ENCODE measurements around the gene OSBPL2.

Gene OSBPL2

DNA sequence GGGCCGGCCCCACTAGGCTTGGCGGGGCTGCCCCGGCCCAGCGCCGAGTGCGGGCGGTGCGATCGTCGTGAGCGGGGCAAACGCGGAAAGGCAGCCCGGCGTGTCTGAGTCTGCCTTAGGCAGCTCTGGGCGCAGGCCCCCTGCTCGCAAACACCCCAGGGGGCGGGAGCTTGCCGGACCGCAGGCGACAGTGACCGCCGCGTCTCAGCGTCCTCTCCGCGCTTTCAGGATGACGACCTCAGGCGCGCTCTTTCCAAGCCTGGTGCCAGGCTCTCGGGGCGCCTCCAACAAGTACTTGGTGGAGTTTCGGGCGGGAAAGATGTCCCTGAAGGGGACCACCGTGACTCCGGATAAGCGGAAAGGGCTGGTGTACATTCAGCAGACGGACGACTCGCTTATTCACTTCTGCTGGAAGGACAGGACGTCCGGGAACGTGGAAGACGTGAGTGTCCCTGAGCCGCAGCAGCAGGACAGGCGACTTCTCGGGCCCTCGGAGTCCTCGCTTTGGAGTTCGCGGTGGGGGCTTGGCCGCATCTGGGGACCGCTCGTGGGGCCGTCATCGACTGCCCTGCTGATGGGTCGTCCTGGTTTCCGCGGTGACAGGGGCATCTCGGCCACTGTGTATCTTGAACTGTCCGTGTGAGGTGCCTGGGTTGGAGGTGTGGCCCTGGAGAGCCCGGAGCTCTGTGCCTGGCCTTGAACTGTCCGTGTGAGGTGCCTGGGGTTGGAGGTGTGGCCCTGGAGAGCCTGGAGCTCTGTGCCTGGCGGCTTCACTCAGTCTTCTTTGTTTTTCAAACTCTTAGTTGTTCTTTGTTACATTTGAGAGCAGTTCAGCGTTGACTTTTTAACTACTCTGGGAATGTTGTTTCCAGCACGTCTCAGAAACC is 65.3 kb downstream of the OSBPL2 start:
- DNase-seq, result no peak

DNA sequence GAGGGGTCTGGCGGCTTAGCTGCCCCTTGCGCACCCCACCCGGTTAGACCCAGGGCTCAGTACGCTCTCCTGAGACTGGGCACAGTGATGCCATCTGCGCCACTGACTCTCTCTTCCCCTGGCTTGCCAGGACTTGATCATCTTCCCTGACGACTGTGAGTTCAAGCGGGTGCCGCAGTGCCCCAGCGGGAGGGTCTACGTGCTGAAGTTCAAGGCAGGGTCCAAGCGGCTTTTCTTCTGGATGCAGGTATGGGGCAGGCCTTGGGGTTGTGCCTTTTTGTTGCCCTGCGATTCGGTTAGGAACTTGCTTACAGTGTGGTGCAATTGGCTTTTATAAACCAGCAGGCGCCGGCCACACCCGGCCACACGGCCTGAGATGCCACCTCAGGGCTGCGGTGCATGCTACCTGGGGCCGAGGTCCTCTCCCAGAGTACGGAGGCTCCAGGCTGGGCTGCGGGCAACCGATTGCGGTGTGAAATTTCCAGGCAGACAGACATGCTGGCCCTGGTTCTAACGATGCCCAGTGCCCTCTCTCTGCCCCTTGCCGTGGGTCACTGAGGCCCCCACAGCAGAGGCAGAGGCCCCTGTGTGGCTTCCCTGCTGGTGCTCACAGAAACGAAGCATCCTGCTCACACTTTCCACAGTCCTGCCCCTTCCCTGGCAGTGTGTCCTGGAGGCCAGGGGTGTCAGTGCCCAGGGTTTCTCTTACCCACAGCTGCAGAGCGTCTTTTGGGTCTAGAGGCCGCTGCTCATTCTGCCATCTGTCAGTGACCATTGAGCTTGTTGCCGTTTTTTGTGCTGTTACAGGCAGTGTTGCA is 66.2 kb downstream of the OSBPL2 start:
- DNase-seq, result no peak

DNA sequence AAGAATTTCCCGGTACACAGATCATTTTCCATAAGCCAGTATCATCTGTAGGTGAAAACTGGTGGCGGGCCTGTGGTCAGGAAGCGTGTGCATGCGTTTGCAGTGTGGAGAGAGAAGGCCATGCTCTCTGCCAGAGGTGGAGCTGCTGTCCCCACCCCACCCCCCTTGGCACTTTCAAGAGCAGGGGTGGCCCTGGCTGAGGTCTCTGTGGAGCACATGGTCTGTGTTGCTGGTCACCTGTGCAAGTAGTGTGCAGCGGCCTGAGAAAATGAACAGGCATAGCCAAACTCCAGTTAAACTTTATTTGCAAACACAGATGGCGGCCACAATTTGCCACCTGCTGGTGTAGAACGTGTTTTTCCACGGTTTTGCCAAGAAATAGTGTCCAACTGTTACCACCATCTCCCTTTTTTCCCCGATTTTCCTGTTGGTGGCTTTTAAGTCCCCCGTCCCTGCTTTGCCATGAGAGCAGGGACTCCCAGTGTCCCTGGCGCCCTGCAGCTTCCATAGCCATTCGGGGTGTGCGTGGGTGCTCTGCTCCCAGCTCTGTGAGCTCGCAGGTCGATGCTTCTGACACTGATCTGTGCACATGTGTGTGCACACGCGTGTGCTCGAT is 66.9 kb downstream of the OSBPL2 start:
- DNase-seq, result no peak

DNA sequence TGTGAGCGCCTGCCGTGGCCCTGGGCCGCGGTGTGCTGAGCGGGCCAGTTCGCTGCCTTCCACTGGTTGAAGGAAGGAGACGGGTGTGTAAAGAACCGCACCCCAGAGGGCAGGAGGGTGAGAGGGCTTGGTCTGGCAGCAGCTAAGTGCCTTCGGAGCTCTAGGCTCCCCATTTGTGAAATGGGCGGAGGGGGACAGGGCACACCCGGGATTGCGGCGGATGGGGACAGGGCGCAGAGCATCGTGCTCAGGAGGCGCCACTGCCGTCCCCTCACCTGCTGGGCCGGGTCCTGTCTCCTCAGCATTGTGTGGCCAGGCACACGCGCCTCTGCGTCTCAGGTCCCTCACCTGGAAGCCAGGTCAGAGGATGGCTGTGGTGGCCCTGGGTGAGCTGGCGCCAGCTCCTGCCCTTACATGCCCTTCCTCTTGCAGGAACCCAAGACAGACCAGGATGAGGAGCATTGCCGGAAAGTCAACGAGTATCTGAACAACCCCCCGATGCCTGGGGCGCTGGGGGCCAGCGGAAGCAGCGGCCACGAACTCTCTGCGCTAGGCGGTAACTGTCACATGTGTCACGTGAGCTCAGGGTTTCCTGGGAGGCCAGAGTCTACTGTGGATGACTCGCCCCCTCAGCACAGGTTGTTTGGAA is 67.6 kb downstream of the OSBPL2 start:
- DNase-seq, result no peak

DNA sequence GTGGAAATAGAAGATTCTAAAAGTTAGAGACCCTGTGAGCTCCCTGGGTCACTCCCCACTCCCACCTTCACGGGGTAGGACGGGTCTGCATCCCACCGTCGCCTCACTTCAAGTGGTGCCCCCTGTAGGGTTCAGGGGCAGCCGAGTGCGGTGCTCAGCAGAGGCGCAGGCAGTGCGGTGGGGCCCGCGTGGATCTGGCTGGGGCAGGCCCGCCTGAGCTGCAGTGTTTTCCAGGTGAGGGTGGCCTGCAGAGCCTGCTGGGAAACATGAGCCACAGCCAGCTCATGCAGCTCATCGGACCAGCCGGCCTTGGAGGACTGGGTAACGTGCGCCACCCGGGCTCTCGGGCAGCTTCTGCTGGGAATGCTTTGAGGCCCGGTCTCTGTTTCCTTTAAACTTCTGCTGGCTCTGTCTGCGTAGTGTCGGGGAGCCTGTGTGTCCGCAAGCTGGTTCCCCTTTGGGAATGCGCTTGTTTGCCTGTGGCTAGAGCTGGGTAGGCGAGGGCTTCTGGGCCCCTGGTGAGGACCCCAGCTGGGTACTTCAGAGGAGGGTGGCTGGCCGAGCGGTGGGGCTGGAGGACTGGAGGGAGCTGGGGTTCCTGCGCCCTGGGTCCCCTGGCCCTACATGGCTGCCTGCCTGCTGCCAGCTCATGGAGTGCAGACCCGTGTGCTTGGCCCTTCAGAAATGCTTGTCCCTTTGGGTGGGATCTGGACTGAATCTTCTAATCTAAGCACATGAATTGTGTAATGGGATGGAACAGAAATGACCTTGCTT is 68.3 kb downstream of the OSBPL2 start:
- DNase-seq, result no peak

DNA sequence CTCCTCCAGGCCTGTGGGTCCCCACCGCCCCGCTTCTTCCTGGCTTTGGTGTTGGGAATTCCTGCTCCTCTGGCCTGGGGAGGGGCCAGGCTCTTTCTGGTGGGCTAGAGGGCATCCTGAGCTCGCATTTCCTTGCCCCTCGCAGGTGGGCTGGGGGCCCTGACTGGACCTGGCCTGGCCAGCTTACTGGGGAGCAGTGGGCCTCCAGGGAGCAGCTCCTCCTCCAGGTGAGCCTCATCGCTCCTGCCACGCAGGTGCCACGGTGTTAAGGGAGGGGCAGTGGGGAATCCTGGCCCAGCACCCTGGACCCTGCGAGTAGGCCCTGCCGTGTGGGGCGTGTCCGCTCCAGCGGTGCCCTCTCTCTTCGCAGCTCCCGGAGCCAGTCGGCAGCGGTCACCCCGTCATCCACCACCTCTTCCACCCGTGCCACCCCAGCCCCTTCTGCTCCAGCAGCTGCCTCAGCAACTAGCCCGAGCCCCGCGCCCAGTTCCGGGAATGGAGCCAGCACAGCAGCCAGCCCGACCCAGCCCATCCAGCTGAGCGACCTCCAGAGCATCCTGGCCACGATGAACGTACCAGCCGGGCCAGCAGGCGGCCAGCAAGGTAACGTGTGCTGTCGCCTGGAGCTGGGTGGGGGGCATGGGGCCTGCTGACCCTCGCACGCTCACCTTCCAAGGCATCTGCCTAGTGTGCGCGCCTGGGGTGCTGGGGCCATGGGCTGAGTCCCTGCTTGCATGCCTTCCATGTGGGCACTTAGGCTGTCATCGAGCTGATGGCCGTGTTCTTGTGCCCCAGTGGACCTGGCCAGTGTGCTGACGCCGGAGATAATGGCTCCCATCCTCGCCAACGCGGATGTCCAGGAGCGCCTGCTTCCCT is 69.1 kb downstream of the OSBPL2 start:
- DNase-seq, result no peak

DNA sequence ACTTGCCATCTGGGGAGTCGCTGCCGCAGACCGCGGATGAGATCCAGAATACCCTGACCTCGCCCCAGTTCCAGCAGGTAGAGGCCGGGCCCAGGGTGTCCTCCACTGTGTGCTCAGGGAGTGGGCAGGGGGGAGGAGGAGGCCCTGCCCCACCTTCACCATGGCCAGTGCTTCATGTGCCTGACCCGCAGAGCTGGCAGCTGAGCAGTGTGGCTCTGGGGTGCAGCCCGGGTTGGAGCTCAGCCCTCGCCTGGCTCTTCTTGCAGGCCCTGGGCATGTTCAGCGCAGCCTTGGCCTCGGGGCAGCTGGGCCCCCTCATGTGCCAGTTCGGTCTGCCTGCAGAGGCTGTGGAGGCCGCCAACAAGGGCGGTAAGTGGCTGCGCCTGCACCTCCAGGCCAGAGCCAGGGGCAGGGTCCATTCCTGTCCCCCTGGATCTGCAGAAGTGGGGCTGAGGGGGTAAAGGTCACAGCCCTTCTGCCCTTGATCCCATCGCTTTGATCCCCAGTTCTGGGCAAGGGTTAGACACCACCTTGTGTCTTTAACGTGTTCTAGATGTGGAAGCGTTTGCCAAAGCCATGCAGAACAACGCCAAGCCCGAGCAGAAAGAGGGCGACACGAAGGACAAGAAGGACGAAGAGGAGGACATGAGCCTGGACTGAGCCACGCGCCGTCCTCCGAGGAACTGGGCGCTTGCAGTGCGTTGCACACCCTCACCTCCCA is 69.9 kb downstream of the OSBPL2 start:
- no peak for DNase-seq

DNA sequence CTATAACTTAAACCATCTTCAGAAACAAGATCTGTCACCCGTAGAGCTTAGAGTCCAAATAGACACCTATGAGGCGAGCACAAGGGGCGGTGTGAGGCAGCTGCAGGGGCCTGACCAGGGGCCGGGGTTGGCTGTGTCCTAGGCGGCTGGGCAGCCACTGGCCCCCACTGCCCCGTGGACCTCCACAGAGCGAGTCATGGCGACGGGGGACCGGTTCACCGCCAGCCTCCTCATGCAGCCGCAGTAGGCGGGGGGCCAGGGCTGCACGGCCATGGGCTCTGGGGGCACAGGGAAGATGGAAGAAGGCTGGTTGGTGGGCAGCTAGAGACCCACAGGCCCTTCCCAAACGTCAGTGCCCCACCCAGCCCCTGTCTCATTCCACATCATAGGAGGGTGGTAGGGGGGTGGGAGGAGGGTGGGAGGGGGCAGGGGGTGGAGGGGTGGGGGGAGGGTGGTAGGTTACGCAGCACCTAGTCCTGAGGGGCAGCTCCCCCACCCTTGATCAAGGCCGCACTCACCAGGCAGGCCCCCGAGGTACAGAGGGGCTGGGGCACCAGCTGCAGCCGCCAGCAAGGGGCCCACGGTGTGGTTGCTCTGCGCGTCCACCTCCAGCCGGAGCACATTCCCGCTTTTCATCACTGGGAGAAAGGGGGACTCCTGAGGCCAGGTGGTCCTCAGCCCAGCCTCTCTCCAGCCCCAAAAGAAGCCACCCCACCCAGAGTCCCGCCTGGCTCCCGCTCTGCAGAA is 71.0 kb downstream of the OSBPL2 start:
- no peak for DNase-seq

DNA sequence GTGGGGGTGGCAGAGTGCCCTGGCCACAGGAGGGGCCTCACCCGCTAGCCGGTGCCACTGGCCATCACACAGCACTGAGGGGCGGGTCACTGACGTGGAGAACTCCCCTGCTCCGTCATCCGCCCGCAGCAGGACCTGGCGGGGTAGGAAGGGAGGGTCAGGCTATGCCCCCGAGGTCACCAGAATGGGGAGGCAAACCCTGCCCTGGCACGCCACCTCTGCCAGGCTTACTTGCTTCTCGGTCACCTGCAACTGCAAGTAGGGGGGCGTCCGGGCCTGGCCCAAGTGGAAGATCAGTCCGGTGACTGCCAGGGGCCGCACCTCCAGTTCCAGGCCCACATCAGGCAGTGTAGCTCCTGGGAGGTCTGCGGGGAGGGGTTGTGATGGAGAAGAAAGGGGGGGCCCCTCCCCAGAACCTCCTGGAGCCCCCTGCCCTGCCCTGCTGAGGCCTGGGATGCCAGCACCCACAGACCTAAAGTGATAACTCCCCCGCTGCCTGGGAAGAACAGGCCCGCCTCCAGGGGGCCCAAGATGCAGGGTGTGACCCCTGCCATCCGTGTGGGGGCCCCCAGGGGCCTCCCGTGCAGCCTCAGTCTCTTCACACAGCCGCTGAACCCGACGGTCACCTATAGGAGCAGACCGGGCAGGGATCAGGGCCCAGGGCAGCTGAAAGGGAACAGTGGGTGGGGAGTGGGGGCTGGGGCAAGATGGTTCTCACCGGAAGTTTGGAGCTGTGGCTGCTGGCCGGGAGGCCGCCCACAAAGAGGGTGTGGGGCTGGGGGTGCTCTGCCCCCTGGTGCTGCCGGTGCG is 71.8 kb downstream of the OSBPL2 start:
- no peak for DNase-seq

DNA sequence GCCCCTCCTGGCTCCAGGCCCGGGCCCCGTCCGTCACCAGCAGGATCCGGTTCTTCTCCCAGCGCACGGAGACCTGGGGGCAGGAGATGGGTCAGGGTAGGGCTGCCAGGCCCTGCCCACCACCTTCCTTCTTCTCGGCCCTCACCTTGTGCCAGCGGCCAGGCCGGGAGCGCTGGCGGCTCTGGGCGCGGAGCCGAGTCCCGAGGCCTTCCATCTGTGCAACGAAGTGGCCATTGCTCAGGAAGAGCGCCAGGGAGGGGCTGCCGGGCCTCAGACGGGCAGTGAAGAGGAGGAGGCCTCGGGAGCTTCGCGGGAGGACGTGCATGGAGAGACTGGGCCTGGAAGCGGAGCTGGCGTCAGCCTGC is 72.4 kb downstream of the OSBPL2 start:
- DNase-seq, result no peak

DNA sequence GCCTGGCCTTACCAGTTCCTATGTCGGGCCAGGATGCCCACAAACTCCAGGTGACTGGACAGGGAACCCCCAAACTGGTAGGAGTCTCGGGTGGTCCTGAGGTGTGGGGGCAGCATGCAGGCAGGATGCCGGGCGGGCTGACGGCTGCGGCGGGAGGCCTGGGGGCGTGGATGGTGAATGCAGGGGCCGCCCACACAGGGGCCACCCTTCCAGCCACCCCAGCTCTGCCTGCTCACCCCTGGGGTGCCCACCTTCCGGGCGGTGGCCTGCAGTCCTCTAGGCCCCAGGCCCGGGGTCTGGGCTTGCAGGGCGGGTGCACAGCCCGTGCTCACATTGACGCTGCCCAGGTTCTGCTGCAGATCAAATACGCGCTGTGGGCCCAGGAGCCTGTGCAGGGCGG is 72.8 kb downstream of the OSBPL2 start:
- no peak for DNase-seq

DNA sequence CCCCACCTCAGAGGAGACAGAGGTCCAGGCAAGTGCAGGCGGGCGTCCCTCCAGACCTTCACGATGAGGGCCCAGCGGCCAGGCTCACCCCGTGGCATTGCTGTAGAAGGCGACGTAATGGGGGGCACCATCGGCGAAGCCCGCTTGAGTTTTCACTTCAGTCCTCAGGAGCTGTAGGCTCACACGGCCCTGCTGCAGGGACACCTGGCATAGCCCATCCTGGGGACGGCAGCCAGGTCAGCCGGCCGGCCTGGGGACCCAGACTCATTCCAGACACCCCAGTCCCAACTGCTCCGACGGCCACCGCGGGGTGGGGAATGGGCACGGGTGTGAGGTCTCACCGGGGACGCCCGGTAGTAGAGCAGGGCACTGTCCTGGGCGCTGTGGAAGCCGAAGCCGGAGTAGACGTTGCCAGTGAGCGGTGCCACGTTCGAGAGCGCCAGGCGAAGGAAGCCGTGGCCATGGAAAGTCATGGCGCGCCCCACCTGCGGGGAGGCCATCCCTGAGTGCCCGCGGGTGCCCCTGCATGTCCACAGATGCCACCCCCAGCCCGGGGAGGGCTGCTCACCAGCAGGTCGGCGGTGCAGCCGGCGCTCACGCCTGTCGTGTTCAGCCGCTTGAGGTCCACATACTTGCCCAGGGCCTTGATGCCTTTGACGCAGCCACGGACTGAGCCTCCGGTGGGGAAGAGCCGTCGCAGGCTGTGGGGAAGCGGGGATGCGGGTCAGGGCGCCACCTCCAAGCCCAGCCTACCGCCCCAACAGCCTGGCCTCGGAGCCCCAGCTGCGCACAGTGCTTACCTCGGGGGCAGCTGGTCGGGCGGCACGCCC is 73.7 kb downstream of the OSBPL2 start:
- no peak for DNase-seq

DNA sequence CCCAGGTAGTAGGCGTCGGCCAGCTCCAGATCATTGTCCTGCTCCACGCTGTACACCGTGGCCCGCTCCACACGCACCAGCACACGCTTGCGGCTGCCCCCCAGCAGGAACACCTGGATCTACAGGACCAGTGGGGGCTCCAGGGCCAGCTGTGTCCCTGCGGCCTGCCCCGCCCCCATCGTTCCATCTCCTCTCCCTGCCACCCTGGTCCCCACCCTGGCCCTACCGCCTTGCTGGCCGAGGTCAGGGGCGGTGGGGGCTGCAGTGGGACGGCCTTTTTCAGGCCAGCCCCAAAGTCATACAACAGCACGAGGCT is 74.3 kb downstream of the OSBPL2 start:
- no peak for DNase-seq

DNA sequence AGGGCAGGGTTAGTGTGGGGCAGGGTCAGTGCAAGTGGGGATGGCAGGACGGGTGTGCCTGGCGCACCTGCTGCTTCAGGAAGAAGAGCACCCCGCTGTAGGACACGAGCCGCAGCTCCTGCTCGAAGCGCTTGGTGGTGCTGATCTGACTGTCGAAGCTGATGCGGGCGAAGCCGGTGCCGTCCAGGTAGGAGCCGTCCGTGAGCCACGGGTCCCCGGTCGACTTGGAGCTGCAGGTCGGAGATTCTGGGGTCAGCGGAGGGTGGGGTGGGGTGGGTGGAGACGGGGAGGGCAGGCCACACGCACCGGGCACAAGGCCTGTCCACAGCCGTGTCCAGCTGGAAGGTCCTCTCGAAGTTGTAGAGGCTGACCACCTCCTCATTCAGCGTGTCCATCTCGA is 74.7 kb downstream of the OSBPL2 start:
- DNase-seq, result no peak

DNA sequence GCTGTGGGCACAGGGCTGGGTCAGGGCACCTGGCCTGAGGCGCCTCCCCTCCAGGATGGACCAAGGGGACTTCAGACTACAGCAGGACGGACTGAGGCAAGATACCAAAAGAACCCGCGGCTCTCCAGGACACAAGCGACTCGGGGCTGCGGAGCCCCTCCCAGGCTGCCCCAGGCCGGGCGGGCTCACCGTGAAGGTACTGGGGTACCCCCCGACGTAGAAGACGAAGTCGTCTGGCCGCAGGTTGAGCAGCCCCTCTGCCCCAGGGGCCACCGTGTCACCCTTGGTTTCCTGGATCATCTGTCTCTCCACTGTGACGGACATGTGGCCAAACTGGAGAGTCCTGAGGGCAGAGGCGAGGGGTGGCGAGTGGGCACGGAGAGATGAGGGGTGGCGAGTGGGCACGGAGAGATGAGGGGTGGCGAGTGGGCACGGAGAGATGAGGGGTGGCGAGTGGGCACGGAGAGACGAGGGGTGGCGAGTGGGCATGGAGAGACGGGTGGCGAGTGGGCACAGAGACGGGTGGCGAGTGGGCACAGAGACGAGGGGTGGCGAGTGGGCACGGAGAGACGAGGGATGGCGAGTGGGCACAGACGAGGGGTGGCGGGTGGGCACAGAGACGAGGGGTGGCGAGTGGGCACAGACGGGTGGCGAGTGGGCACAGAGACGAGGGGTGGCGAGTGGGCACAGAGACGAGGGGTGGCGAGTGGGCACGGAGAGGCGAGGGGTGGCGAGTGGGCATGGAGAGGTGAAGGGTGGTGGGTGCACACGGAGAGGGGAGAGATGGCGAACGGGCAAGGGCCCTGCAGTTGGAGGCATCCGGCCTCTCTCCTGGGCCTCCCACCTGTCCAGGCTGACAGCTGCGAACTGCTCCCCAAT is 75.4 kb downstream of the OSBPL2 start:
- DNase-seq, result no peak

DNA sequence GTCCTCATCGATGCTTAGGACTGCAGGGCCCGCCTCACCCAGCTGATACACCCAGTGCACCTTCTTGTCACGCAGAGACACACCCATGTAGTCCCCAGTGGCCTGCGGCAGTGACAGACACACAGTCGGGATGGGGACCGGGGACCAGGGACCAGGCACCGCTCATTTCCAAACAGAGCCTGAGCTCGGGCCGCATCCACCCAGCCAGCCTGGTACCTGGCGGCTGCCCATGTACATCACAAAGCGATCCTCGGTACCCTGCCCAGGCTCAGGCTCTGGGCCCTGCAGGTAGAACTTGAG is 76.0 kb downstream of the OSBPL2 start:
- no peak for DNase-seq

DNA sequence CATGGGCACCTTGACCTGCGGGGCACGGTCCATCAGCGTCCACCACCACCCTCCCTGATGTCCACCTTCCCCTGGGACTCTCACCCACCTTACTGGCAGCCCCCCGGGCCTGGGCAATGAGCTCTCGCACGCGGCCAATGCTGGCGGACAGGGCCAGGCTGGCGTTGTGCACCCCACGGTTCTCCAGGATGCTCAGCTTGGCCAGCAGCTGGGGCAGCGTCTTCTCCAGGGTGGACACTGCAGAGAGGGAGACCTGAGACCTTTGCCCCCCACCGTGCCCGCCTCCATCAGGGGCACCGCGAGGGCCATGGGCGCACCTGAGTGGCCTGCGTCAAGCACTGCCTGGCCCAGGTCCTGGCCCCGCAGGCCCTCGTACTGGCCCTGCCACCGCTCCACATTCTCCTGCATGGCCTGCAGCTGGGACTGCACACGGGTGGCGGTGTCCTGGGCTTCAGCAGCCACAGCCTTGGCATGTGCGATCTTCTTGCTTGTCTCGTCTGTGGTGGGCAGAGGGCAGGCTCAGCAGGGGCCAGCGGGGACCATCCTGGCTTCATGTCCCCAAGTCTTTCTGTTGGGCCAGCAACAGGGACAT is 76.5 kb downstream of the OSBPL2 start:
- DNase-seq, result no peak
